SW480 (cell line): ENCODE data around the gene BANF2.
A peak's percentile ranks its signal among the peaks of the same experiment; 100 is the strongest.
"Not testable (repeated sequence)": the region's sequence is repeated elsewhere in the genome, so short reads cannot be mapped to it uniquely, and the experiment has no call there.

Experiments used
- DNase-seq: peaks from one replicate; pipeline ENCODE4 v3.0.0-alpha.2; 2016; ENCODE audit warnings: low spot score

BANF2 gene

DNA sequence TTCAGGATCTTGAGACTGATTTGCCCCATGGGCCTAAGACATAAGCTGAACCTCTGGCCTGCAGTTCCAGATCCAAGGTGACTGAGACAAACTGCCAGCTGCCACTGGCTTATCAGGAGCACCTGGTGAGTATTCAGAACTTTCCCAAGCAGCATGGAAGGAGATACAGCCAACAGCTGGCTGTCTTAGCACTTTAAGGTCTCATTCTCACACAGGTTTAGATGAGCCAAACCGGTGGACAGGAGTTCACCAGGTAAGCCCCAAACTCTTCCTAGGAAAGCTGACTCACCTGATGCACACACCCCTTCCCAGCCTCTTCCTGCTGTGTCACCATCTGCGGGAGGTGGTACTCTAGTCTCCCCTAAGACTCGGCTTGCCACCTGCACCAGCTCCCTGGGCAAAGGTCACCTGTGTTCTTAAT, at the start of gene BANF2:
BANF2 (plus strand) TSS at position 36 of the 421 bp plus-strand sequence. CDS start 25,060 bp downstream, outside the sequence.
- DNase-seq, result peak; percentile 53

DNA sequence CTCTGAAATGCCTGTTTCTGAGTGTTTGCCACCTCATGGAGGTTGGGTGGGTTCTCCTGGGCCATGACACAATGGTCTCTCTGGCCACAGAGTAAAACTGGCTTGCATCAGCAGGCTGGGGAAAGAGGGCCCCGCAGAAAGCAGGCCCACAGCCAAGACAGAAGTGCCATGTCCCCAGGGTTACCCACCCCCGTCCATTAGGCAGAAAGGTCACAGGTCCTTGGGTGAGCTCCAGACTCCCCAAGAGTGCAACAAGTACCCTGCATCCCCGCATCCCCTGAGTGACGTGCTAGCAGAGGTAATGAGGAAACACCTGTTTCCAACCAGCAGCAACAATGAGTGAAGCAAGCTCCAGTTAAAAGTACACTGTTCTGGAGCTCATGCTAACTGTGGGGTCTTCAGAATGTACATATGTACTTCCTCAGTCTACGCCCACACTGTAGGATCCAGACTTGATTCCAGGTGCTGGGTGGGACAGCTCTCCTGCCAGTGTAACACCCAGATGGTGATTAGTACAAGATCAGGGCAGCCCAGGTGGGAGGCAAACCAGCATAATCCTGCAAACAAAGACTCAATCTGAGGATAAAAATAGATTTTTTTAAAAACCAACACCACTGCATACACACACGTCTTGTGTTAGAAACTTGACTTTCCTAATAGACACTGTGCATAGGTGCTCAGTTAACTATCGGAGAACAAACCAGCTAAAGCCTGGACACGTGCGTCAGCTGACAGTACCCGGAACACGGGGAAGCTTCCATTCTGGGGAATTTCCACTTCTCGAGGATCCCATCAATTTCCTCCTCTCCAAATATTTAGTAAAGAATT, 49.3 kb upstream of the BANF2 start:
- no peak for DNase-seq

DNA sequence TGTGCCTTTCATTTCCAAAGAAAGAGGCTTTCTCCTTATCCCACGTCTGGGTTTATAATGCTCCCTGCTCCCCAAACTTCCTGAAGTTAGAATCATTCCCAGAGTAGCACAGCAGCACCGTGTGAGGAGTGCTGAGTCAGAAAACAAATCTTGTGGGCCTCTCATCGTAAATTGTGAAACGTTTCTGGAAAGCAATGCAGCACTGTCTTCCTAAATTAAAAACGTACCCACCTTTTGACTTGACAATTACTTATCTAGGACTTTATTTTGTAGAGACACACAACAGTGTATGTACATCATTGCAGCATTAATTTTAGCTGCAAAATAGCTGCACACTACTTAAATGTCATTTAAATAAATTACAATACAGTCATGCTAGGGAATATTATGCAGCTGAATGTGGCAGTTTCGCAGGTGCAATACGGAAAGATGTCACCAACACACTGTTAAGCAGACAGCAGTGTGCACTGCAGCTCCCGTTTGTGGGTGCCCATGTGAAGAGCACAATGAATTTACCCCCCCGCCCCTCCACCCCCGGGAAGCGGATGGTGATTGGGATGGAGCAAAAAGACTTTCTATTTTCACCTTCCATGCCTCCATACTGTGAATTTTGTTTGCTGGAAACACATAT, 48.5 kb upstream of the BANF2 start:
- no peak for DNase-seq

- peak; percentile 41 for DNase-seq
Measured at GRCh38 chr20:17651760-17652388, 47.9 kb upstream of the BANF2 start.

DNA sequence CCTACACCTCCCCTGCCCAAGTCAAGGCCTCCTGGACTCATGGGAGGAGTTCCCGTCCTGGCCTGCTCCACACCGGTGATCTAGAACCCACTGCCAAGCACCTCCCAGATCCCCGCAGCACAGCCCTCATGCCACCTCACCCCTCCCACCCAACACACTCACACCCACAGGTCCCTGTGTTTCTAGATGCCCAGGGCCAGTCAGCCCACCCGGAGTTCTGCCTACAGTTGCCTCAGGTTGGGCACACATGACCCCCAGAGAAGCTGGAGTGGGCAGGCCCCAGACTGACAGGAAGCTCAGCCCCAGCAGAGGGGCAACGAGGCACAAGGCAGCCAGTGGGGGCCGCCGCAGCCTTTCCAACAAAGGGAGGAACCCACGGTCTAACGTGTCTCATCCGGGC, 47.4 kb upstream of the BANF2 start:
- DNase-seq, result no peak

DNA sequence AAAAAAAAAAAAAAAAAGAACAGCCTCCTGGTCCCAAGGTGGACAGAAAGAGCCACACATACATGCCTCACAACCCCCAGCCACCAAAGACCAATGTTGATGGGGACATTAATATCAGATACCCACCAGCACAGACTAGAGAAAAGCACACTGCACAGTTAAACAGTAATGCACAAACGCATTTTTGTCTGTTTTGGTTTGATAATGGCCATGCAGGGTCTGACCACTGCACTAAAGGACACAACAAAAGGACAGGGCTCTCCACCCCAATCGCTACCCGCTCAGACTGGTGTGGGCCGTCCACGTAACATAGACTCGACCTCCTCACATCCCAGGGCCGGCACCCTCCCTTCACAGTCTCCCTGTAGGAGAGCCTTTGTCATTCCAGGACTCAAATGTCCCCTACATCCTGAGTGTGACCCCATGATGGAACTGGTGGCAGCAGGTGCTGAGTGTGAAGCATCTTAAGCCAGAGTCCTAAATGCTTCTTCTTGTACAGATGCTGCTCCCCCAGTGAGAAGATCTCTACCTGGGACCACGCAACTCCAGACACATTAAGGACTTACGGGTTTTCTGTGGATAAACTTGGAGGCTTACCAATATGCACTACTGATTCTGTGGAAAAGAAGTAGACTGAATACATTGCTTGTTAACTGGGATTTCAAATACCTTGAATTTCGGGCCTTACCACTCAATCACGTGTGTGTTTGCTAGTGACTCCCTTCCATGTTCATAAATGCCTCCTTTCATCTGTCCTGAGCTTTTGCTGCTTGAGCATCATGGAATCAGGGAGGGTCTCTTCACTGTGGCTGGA, 45.7 kb upstream of the BANF2 start:
- no peak for DNase-seq

DNA sequence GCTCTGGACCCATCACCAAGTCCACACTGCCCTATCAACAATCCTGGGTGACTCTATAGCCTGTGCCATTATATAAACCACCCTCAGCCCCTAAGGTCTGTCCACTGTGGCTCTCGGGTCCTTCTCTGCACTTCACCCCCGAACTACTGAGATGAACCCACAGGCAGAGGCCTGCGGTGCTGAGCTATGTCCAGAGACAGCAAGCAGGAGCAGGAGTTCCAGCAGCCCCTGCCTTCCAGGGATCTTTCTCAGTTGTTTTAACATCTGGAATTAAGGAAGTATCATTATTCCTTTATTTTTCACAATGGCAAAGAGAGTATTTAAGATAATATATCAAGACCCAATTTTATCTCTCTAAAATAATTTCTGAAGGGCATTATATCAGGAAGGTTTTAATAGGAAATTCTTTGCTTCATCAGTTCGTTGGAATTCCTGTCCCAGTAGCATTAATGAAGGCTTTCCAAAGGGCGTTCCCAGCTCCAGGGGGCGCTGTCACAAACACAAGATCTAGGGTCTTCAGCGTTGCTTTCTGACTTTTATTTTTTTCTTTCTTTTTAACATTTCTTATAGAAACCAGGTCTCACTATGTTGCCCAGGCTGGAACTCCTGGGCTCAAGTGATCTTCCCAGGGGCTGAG, 45.0 kb upstream of the BANF2 start:
- DNase-seq, result peak; percentile 22

GRCh38 chr20:17655286-17655651, 44.5 kb upstream of the BANF2 start:
- DNase-seq, result no peak

- no peak for DNase-seq
Measured at GRCh38 chr20:17655865-17656479, 43.8 kb upstream of the BANF2 start.

DNA sequence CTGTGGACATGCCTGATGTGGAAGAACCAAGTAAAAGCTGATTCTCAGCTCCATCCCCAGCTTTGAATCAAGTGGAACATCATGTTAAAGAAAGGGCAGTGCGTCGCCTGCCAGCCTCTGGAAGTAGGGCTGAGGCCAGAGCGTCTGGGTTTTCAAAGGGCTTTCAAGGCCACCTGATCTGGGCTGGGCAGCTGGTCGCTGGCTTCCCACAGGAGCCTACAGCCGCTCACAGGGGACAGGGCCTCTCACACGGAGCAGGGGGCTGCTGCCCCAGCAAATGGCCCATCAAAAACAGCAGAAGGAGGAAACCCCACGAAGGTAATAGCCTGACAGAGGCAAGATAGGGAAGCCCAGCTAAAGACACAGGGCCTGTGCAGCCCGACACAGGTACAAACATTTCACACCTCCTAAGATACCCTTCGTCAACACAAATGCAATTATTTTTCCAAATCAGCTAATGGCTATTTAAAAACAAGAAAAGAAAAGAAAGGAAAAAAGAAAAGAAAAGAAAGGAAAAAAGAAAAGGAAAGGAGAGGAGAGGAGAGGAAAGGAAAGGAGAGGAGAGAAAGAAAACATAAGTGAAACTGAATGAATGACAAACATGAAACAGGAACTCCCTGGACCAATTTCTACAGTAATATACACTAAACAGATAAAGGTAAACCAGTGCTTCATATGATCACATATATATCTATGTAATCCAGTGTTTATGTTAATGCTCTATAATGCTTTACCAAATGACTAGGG, 42.5 kb upstream of the BANF2 start:
- DNase-seq, result no peak

DNA sequence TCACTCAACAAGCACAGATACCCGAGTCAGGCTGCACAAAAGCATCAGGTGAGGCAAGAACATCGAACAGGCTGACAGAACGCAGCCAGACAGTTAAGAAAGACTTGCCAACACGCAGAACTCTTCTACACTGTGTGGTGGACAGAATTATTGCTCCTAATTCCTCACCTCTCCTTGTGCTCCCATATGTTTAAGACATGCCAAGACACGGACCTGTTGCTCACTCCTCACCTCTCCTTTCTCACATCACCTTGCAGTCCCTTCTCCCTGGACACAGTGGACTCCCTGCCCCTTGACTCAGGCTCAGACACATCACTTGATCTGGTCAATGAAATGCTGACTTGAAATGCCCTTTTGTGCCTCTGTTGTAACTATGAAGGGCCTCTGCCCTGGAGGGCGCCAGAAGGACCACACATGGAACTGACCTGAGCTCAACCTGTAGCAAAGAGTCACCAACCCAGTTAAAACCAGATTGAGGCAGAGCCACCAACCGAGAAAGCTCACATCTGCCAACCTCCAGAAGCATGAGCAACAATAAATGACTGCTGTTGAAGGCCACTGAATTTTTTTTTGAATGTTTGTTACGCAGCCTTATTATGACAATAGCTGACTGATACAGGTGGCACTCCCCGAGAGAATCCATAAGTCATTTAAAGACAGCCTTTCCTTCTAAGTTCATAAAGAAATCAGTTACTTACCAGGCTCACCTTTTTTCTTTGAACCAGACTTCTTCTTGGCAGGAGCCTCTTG, 41.7 kb upstream of the BANF2 start:
- no peak for DNase-seq

DNA sequence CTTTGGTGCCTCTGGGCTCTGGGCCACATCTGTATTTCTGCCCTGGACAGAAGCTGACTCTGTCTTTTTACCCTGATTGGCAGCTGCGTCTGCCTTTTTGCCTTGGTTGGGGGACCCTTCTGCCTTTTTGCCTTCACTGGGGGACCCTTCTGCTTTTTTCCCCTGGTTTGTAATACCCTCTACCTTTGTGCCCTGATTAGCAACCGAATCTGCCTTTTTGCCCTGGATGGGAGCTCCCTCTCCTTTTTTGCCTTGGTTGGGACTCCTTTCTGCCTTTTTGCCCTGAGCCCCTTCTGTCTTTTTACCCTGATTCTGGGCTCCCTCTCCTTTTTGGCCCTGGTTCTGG, 41.1 kb upstream of the BANF2 start:
- no peak for DNase-seq

DNA sequence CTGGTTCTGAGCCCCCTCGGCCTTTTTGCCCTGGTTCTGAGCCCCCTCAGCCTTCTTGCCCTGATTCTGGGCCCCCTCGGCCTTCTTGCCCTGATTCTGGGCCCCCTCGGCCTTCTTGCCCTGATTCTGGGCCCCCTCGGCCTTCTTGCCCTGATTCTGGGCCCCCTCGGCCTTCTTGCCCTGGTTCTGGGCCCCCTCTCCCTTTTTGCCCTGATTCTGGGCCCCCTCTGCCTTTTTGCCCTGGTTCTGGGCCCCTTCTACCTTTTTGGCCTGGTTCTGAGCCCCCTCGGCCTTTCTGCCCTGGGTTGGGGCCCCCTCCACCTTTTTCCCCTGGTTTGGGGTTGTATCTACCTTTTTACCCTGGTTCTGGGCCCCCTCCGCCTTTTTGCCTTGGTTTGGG, 40.4 kb upstream of the BANF2 start:
- DNase-seq, result not testable (repeated sequence)

DNA sequence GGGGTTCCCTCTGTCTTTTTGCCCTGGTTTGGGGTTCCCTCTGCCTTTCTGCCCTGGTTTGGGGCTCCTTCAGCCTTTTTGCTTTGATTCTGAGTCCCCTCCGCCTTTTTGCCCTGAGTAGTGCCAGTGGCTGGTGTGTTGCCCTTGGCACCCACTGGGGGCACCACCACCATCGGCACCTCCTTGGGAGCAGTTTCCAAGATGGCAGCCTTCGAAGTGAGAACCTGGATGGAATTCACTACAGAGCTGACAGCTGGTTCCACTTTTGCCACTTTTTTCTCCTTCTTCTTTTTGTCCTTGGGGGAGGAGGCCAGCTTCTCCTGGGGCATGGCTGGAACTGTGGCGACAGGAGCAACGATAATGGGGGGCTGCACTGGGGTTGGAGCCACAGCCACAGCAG, 40.0 kb upstream of the BANF2 start:
- no peak for DNase-seq

DNA sequence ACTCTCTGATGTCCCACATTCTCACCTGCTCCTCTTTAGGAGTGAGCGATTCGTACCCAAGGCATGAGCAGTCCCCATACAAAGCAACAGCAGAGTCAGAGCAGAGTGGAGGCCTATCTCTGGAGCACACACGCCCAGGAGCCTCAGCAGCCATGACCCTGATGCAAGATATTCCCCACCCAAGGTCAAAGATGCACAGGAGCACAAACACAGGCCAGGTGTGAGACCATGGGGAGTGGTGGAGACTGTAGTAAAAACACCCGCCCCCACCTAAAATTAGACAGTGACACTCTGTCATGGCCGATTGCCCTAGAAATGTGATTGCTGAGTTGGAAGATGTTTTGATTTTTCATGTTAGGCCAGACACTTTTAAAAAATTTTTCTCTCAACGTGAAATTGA, 39.1 kb upstream of the BANF2 start:
- no peak for DNase-seq

DNA sequence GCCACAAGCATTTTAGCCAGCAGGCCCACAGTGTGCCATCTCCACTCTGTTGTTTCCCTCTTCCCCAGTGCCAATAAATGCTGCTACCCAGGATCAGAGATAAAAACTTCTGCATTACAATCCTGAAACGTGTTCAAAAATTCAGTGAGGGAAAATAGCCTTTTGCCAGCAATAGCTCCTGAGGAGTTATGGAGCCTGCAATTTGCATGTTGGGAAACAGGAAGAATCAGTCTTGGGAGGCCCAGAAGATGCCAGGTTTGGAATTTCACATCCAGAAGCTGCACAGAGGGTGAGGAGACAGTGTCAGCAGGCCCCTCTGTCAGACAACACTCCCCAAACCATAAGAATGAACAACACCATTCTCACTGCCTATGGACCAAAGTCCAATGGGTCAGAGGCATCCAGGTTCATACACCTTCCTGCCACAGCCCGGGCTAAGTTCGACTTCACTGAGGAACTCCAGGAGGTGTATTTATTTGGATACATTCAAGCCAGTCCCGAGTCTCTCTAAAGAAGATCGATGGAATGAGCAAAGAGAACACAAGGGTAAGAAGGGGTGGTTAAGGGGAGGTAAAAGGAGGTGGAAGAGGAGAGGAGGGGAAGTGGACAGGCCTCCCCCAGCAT, 38.5 kb upstream of the BANF2 start:
- no peak for DNase-seq

- no peak for DNase-seq
Measured at GRCh38 chr20:17662333-17663039, 37.3 kb upstream of the BANF2 start.

DNA sequence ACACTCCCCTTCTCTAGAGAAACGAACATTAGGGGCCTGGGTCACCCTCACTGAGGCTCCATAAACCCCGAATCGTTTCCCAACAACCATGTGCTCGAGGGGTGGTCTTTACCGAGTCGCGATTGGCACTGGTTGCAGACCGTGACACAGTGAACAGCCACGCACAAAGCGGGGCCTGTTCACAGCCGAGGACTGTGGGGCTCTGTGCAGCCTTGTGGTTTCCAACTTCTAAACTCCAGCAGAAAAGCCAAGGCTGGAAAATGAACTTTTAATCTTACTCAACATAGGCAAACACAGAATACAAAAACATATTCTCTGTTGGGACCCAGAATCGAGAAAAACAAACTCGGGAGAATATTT, 36.7 kb upstream of the BANF2 start:
- DNase-seq, result no peak

DNA sequence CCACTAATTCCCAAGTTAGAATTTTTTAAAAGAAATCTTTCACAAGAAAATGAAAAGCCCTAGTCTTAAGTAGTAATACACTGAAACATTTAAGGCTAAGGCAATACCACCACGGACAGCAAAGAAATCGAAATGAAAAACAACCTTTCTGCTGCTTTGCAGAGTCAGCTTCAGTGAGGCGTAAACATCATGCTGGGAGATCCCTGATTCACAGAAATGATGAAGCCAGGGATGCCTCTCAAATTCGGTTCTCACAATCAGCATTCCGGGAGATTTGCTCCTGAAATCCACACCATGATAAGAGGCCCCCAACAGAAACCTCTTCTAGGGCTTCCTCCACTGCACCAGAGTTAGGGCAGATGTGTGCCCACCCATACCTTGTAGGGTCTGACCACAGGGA, 36.3 kb upstream of the BANF2 start:
- no peak for DNase-seq
